OCI-LY7 (cell line): ENCODE measurements around the gene P3H2.

ENCODE experiments used
- EZH2phosphoT487 ChIP-seq: fragments of 200-600 bp; sonication (generic); IDR thresholded peaks from 2 replicates; pipeline ENCODE4 v1.6.1; 2018; ENCODE audit warnings: low read depth, borderline replicate concordance, mild to moderate bottlenecking, mixed run types, antibody characterized with exemption, low read length, moderate library complexity, mixed read lengths
- TF ChIP-seq, protein P1 (sequence below): fragments of 200-600 bp; sonication (generic); conservative IDR thresholded peaks from 2 replicates; pipeline ENCODE4 v1.5.1; 2014; ENCODE audit warnings: mild to moderate bottlenecking, antibody characterized with exemption, low read length, moderate library complexity, mixed read lengths

DNA sequence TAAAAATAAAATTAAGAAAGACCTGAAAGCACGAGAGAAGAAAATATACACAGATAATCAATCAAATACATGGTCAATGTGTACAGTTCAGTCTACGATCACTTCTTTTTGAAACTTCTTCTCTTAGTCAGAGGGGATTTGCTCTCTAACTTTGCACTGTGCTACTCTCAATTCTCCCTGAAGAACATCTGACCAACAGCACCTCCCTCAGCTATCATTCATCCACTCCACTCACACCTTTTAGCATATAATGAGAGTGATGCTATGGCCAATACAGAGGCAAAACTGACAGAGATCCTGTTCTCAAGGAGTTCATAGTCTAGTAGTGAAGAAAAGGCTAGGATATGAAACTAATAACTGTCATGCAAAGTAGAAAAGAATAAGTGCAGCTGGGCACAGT lies 45.9 kb downstream of the P3H2 start:
- TF ChIP-seq EZH2phosphoT487: no peak
- TF ChIP-seq, protein P1, sequence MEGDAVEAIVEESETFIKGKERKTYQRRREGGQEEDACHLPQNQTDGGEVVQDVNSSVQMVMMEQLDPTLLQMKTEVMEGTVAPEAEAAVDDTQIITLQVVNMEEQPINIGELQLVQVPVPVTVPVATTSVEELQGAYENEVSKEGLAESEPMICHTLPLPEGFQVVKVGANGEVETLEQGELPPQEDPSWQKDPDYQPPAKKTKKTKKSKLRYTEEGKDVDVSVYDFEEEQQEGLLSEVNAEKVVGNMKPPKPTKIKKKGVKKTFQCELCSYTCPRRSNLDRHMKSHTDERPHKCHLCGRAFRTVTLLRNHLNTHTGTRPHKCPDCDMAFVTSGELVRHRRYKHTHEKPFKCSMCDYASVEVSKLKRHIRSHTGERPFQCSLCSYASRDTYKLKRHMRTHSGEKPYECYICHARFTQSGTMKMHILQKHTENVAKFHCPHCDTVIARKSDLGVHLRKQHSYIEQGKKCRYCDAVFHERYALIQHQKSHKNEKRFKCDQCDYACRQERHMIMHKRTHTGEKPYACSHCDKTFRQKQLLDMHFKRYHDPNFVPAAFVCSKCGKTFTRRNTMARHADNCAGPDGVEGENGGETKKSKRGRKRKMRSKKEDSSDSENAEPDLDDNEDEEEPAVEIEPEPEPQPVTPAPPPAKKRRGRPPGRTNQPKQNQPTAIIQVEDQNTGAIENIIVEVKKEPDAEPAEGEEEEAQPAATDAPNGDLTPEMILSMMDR: no peak
